Natural killer cell (primary cell): ENCODE data around the gene UGT1A10. TPM values are rescaled to one million over a fixed set of nuclear protein-coding genes. Genes with fewer than 3 reads are reported as not detected.
A peak's percentile ranks its signal among the peaks of the same experiment; 100 is the strongest.
"Not testable (repeated sequence)": the region's sequence is repeated elsewhere in the genome, so short reads cannot be mapped to it uniquely, and the experiment has no call there.

Experiments used
- ATAC-seq, 3 donors: fragments of 150-1000 bp in 2 of 3; fragments of 200-7000 bp in 1 of 3; cut with Tn5 transposase; 1 replicate in 1 of 3; 2 replicates in 2 of 3; pipeline ENCODE4 v1.10.0; 2021; ENCODE audit warnings: mild to moderate bottlenecking in 2 of 3, moderate library complexity in 2 of 3
- DNase-seq, 2 donors: peaks; one replicate each; pipeline versions ENCODE4 v3.0.0 to v3.0.0-alpha.2; 2013 to 2021; ENCODE audit warnings: mixed read lengths in 1 of 2
- H3K27ac ChIP-seq: one replicate; pipeline ENCODE4 v1.5.1; 2013; ENCODE audit warnings: mild to moderate bottlenecking, low read length
- H3K27me3 ChIP-seq: one replicate; pipeline ENCODE4 v1.6.1; 2013; ENCODE audit warnings: low read length; ENCODE audit not compliant: control insufficient read depth, insufficient read depth
- H3K36me3 ChIP-seq: one replicate; pipeline ENCODE4 v1.6.1; 2013; ENCODE audit warnings: low read length; ENCODE audit not compliant: control insufficient read depth, insufficient read depth
- H3K4me1 ChIP-seq: one replicate; pipeline ENCODE4 v1.6.1; 2013; ENCODE audit warnings: low read length; ENCODE audit not compliant: control insufficient read depth, insufficient read depth
- H3K4me3 ChIP-seq: one replicate; pipeline ENCODE4 v1.5.1; 2013; ENCODE audit warnings: low read length
- H3K9me3 ChIP-seq: one replicate; pipeline ENCODE4 v1.6.1; 2013; ENCODE audit warnings: low read length; ENCODE audit not compliant: control insufficient read depth, insufficient read depth
- H3K27ac Mint-ChIP-seq, 2 donors: one replicate each; pipeline ENCODE4 v1.8.0; 2022; ENCODE audit warnings: mild to moderate bottlenecking in 2 of 2, mixed read lengths in 2 of 2, moderate library complexity in 1 of 2
- H3K27me3 Mint-ChIP-seq, 2 donors: one replicate each; pipeline ENCODE4 v1.8.0; 2022; ENCODE audit warnings: low read depth in 2 of 2, mixed read lengths in 2 of 2
- H3K36me3 Mint-ChIP-seq: one replicate; pipeline ENCODE4 v1.8.0; 2022; ENCODE audit warnings: mixed read lengths
- H3K4me1 Mint-ChIP-seq, 2 donors: one replicate each; pipeline ENCODE4 v1.8.0; 2022; ENCODE audit warnings: mixed read lengths in 2 of 2
- H3K4me3 Mint-ChIP-seq: one replicate; pipeline ENCODE4 v1.8.0; 2022; ENCODE audit warnings: mild to moderate bottlenecking, moderate library complexity, mixed read lengths
- H3K9me3 Mint-ChIP-seq, 2 donors: one replicate each; pipeline ENCODE4 v1.8.0; 2022; ENCODE audit warnings: mixed read lengths in 2 of 2
- CTCF ChIP-seq: fragments of 200-600 bp; IDR thresholded peaks from one replicate; pipeline ENCODE4 v1.8.0; 2022; ENCODE audit warnings: antibody characterized with exemption
- WGBS: methylation state at CpG from one replicate; pipeline ENCODE4 v1.1.7; 2013; ENCODE audit warnings: missing lambda C conversion rate; ENCODE audit not compliant: insufficient coverage; 5-methylcytosine and 5-hydroxymethylcytosine counted together
- intact Hi-C: fragments of 100-400 bp; cut with micrococcal nuclease; formaldehyde crosslinking; loops from one replicate; pipeline ENCODE4 v1.14.2; 2022
- total RNA-seq, 4 donors: library from RNA; stranded (reverse); fragments of 120-200 nt in 1 of 4; gene quantifications; one replicate each; pipeline versions ENCODE4 v1.2.3 to v1.2.4, GENCODE V29; 2013 to 2022

UGT1A10 gene
- total RNA-seq, 3 donors from 2014 or later (not counting 1 experiment from before 2014, with no cell fraction given): not detected

GRCh38 chr2:233651430-233651829, 15.2 kb downstream of the UGT1A10 start:
- Mint-ChIP-seq H3K4me3 (no peak overlapping the region), H3K4me1 (peaks cover 11 to 35% of the 10 kb centered on the region in 2 donors), H3K9me3 (peaks cover 0 to 3% of the 10 kb centered on the region in 2 donors), H3K36me3 (peaks cover 6% of the 10 kb centered on the region), H3K27ac (no peak overlapping the region), H3K27me3 (peaks cover 3% of the 10 kb centered on the region in 2 donors)
- TF ChIP-seq CTCF: no peak
- intact Hi-C loops: no loop called here
- Histone ChIP-seq H3K9me3 (no peaks in the 10 kb centered on the region), H3K4me3 (no peak overlapping the region), H3K27me3 (no peaks in the 10 kb centered on the region), H3K36me3 (no peaks in the 10 kb centered on the region), H3K4me1 (peaks cover 11% of the 10 kb centered on the region), H3K27ac (no peak overlapping the region)
- no peak for ATAC-seq
- WGBS: 92% methylated on average over 2 of the region's 2 CpGs
- DNase-seq: no peak

- H3K36me3 Mint-ChIP-seq: no peaks in the 10 kb centered on the region
Observed at GRCh38 chr2:233654501-233654900, 18.3 kb downstream of the UGT1A10 start.

GRCh38 chr2:233655043-233655442, 18.8 kb downstream of the UGT1A10 start:
- Mint-ChIP-seq H3K9me3 (no peaks in the 10 kb centered on the region), H3K4me1 (peaks cover 11 to 27% of the 10 kb centered on the region in 2 donors), H3K36me3 (no peaks in the 10 kb centered on the region), H3K4me3 (peak overlapping the region; percentile 4), H3K27ac (no peak overlapping the region), H3K27me3 (peaks cover 9 to 28% of the 10 kb centered on the region in 2 donors)
- no peaks in the 10 kb centered on the region for H3K36me3 ChIP-seq
- ATAC-seq (peak in 1 of 3 donors; percentile 9), DNase-seq (no peak)
- intact Hi-C loops: no loop called here
- H3K4me1 ChIP-seq: peaks cover 13% of the 10 kb centered on the region
- H3K27ac ChIP-seq: no peak overlapping the region
- no peaks in the 10 kb centered on the region for H3K27me3 ChIP-seq
- no peak for TF ChIP-seq CTCF
- no peaks in the 10 kb centered on the region for H3K9me3 ChIP-seq
- H3K4me3 ChIP-seq: no peak overlapping the region
- WGBS: 85% methylated on average over 1 of the region's 1 CpG

More at GRCh38 chr2:233654501-233654900, 18.3 kb downstream of the UGT1A10 start:
- Histone ChIP-seq H3K27ac (no peak overlapping the region), H3K4me1 (peaks cover 13% of the 10 kb centered on the region), H3K9me3 (no peaks in the 10 kb centered on the region), H3K4me3 (no peak overlapping the region), H3K27me3 (no peaks in the 10 kb centered on the region), H3K36me3 (no peaks in the 10 kb centered on the region)
- Mint-ChIP-seq H3K4me3 (peak overlapping the region; percentile 4), H3K9me3 (no peaks in the 10 kb centered on the region), H3K4me1 (peaks cover 11 to 27% of the 10 kb centered on the region in 2 donors), H3K27me3 (peaks cover 5 to 23% of the 10 kb centered on the region in 2 donors), H3K27ac (no peak overlapping the region)
- DNase-seq (no peak), ATAC-seq (peak; percentile 26 to 94 (median 62))
- 51% methylated on average over 5 of the region's 6 CpGs for WGBS
- intact Hi-C loops: no loop called here
- TF ChIP-seq CTCF: no peak

GRCh38 chr2:233655943-233656342, 19.7 kb downstream of the UGT1A10 start:
- H3K9me3 ChIP-seq, H3K27me3 ChIP-seq, H3K9me3 Mint-ChIP-seq, H3K27ac Mint-ChIP-seq, H3K4me3 Mint-ChIP-seq, H3K27ac ChIP-seq, H3K36me3 ChIP-seq, H3K36me3 Mint-ChIP-seq, intact Hi-C loops, ATAC-seq, DNase-seq, H3K4me3 ChIP-seq: not testable (repeated sequence)
- H3K4me1 ChIP-seq: peaks cover 13% of the 10 kb centered on the region
- Mint-ChIP-seq H3K27me3 (peaks cover 12 to 37% of the 10 kb centered on the region in 2 donors), H3K4me1 (peaks cover 11 to 27% of the 10 kb centered on the region in 2 donors)
- WGBS: 86% methylated on average over 1 of the region's 3 CpGs
